DOHH2 (cell line): ENCODE data around the gene CHRM5.

Source experiments
- H3F3A ChIP-seq: fragments of 200-600 bp; sonication (generic), shearing (Covaris generic); 2 replicates; pipeline ENCODE4 v1.6.0; 2016; ENCODE audit warnings: antibody characterized with exemption, mild to moderate bottlenecking; ENCODE audit not compliant: control insufficient read depth, insufficient read depth
- H3K27ac ChIP-seq: fragments of 200-600 bp; sonication (generic); 2 replicates; pipeline ENCODE4 v1.5.1; 2014; ENCODE audit warnings: low read depth, mild to moderate bottlenecking, low read length, moderate library complexity
- H3K27me3 ChIP-seq: fragments of 200-600 bp; sonication (generic); 2 replicates; pipeline ENCODE4 v1.6.1; 2014; ENCODE audit warnings: mild to moderate bottlenecking, low read length, mixed read lengths; ENCODE audit not compliant: control insufficient read depth
- H3K36me3 ChIP-seq: fragments of 200-600 bp; sonication (generic); 2 replicates; pipeline ENCODE4 v1.6.1; 2014; ENCODE audit warnings: mild to moderate bottlenecking, low read length, moderate library complexity, mixed read lengths; ENCODE audit not compliant: control insufficient read depth
- H3K4me1 ChIP-seq: fragments of 200-600 bp; sonication (generic); 2 replicates; pipeline ENCODE4 v1.6.1; 2014; ENCODE audit warnings: mild to moderate bottlenecking, low read length, mixed read lengths; ENCODE audit not compliant: control insufficient read depth
- H3K4me2 ChIP-seq: fragments of 200-600 bp; sonication (generic); 2 replicates; pipeline ENCODE4 v1.6.0; 2014; ENCODE audit warnings: mild to moderate bottlenecking, low read length, moderate library complexity
- H3K4me3 ChIP-seq: fragments of 200-600 bp; sonication (generic); 2 replicates; pipeline ENCODE4 v1.5.1; 2014; ENCODE audit warnings: mild to moderate bottlenecking, low read length, mixed read lengths
- H3K79me2 ChIP-seq: fragments of 200-600 bp; sonication (generic); 2 replicates; pipeline ENCODE4 v1.6.1; 2014; ENCODE audit warnings: mild to moderate bottlenecking, low read length, mixed read lengths; ENCODE audit not compliant: control insufficient read depth
- H3K9me2 ChIP-seq: fragments of 200-600 bp; sonication (generic); replicated peaks from 2 replicates; pipeline ENCODE4 v1.6.1; 2014; ENCODE audit warnings: mild to moderate bottlenecking, low read length, mixed read lengths; ENCODE audit not compliant: control insufficient read depth
- H3K9me3 ChIP-seq: fragments of 200-600 bp; sonication (generic); 2 replicates; pipeline ENCODE4 v1.6.1; 2014; ENCODE audit warnings: antibody characterized with exemption, low read length, mixed read lengths; ENCODE audit not compliant: control insufficient read depth, insufficient read depth
- H4K20me1 ChIP-seq: fragments of 200-600 bp; sonication (generic); 2 replicates; pipeline ENCODE4 v1.6.0; 2014; ENCODE audit warnings: low read depth, mild to moderate bottlenecking, antibody characterized with exemption, low read length, moderate library complexity; ENCODE audit not compliant: control insufficient read depth, insufficient read depth
- CTCF ChIP-seq: fragments of 200-600 bp; sonication (generic); IDR thresholded peaks from one replicate; pipeline ENCODE4 v1.5.1; 2014; ENCODE audit warnings: antibody characterized with exemption, mild to moderate bottlenecking, low read depth, low read length; ENCODE audit not compliant: poor library complexity, severe bottlenecking
- EZH2phosphoT487 ChIP-seq: fragments of 200-600 bp; sonication (generic); IDR thresholded peaks from 2 replicates; pipeline ENCODE4 v1.6.1; 2017; ENCODE audit warnings: borderline replicate concordance, mild to moderate bottlenecking, antibody characterized with exemption, low read length, moderate library complexity, mixed read lengths

Gene CHRM5

GRCh38 chr15:33980159-33980558 is 11.9 kb downstream of the CHRM5 start:
- no peaks in the 10 kb centered on the region for H3K4me1 ChIP-seq
- no peaks in the 10 kb centered on the region for H3F3A ChIP-seq
- no peaks in the 10 kb centered on the region for H4K20me1 ChIP-seq
- H3K36me3 ChIP-seq = no peaks in the 10 kb centered on the region
- H3K9me2 ChIP-seq = no peaks in the 10 kb centered on the region
- H3K79me2 ChIP-seq = no peaks in the 10 kb centered on the region
- no peak overlapping the region for H3K4me3 ChIP-seq
- H3K4me2 ChIP-seq = no peak overlapping the region
- no peak for TF ChIP-seq CTCF
- TF ChIP-seq EZH2phosphoT487 = no peak
- no peaks in the 10 kb centered on the region for H3K9me3 ChIP-seq
- no peaks in the 10 kb centered on the region for H3K27me3 ChIP-seq
- no peak overlapping the region for H3K27ac ChIP-seq

- H3K9me3 ChIP-seq = no peaks in the 10 kb centered on the region
- no peak overlapping the region for H3K4me3 ChIP-seq
- H3K9me2 ChIP-seq = no peaks in the 10 kb centered on the region
- H3K79me2 ChIP-seq = no peaks in the 10 kb centered on the region
- no peak overlapping the region for H3K27ac ChIP-seq
- no peaks in the 10 kb centered on the region for H3F3A ChIP-seq
- no peak overlapping the region for H3K4me2 ChIP-seq
- H4K20me1 ChIP-seq = no peaks in the 10 kb centered on the region
- no peaks in the 10 kb centered on the region for H3K36me3 ChIP-seq
- no peaks in the 10 kb centered on the region for H3K27me3 ChIP-seq
- TF ChIP-seq CTCF (no peak), EZH2phosphoT487 (no peak)
- H3K4me1 ChIP-seq = no peaks in the 10 kb centered on the region
These were observed 14.2 kb downstream of the CHRM5 start for GRCh38 chr15:33982516-33982915.

- no peaks in the 10 kb centered on the region for H3K9me2 ChIP-seq
- no peaks in the 10 kb centered on the region for H3K27me3 ChIP-seq
- no peaks in the 10 kb centered on the region for H3K36me3 ChIP-seq
- H3K4me1 ChIP-seq = no peaks in the 10 kb centered on the region
- H3K27ac ChIP-seq = no peak overlapping the region
- H3F3A ChIP-seq = no peaks in the 10 kb centered on the region
- TF ChIP-seq CTCF = no peak
- no peak for TF ChIP-seq EZH2phosphoT487
- no peaks in the 10 kb centered on the region for H3K79me2 ChIP-seq
- no peak overlapping the region for H3K4me3 ChIP-seq
- no peak overlapping the region for H3K4me2 ChIP-seq
- H4K20me1 ChIP-seq = no peaks in the 10 kb centered on the region
- H3K9me3 ChIP-seq = no peaks in the 10 kb centered on the region
These were observed 17.0 kb downstream of the CHRM5 start for GRCh38 chr15:33985287-33985686.

- Histone ChIP-seq H3F3A (no peaks in the 10 kb centered on the region), H3K36me3 (no peaks in the 10 kb centered on the region), H3K4me1 (no peaks in the 10 kb centered on the region), H3K9me2 (no peaks in the 10 kb centered on the region), H3K9me3 (no peaks in the 10 kb centered on the region), H3K27ac (no peak overlapping the region), H3K4me2 (no peak overlapping the region), H3K79me2 (no peaks in the 10 kb centered on the region), H4K20me1 (no peaks in the 10 kb centered on the region), H3K4me3 (no peak overlapping the region), H3K27me3 (no peaks in the 10 kb centered on the region)
- TF ChIP-seq EZH2phosphoT487 (no peak), CTCF (no peak)
These were observed 17.5 kb downstream of the CHRM5 start for GRCh38 chr15:33985751-33986150.
